HL-60 (cell line): Measurements from ENCODE around the gene CSNK1D.

Experiments used
- DNase-seq, 2 experiments: peaks; one replicate each; pipeline ENCODE4 v3.0.0-alpha.2; 2010 to 2020; ENCODE audit warnings: low read depth in 1 of 2, low spot score in 1 of 2
- H3K27ac ChIP-seq: fragments of 250-450 bp; sonication (Bioruptor Pico); replicated peaks from 2 replicates; pipeline ENCODE4 v1.5.1; 2020; ENCODE audit warnings: mild to moderate bottlenecking, moderate library complexity
- H3K27me3 ChIP-seq: fragments of 250-450 bp; sonication (Bioruptor Pico); 2 replicates; pipeline ENCODE4 v1.5.1; 2021; ENCODE audit warnings: mild to moderate bottlenecking, moderate library complexity; ENCODE audit not compliant: insufficient read depth, poor library complexity, severe bottlenecking
- H3K4me3 ChIP-seq: replicated peaks from 2 replicates; pipeline ENCODE4 v1.5.1; 2011; ENCODE audit warnings: mild to moderate bottlenecking, control low read depth, low read length; ENCODE audit not compliant: insufficient read depth
- CTCF ChIP-seq: IDR thresholded peaks from one replicate; pipeline ENCODE4 v1.5.1; 2011; ENCODE audit warnings: low read length, control low read depth, inconsistent platforms; ENCODE audit not compliant: insufficient read depth
- GABPA ChIP-seq: IDR thresholded peaks from 2 replicates; pipeline ENCODE4 v1.6.1; 2012; ENCODE audit warnings: low read depth
- POLR2AphosphoS5 ChIP-seq: IDR thresholded peaks from 2 replicates; pipeline ENCODE4 v1.6.1; 2012; ENCODE audit warnings: low read depth
- REST ChIP-seq: IDR thresholded peaks from 2 replicates; pipeline ENCODE4 v1.6.1; 2012; ENCODE audit warnings: low read depth; ENCODE audit not compliant: insufficient replicate concordance
- SPI1 ChIP-seq: IDR thresholded peaks from 2 replicates; pipeline ENCODE4 v1.6.1; 2012; ENCODE audit warnings: low read depth, mild to moderate bottlenecking, borderline replicate concordance

The CSNK1D gene

GRCh38 chr17:82294064-82294773, 20.7 kb upstream of the CSNK1D start:
- Histone ChIP-seq H3K4me3 (no peak overlapping the region), H3K27me3 (no peaks in the 10 kb centered on the region), H3K27ac (peak overlapping the region; percentile 24; the same call in 1 of the 2 replicates)
- TF ChIP-seq GABPA (no peak), REST (no peak), SPI1 (no peak), CTCF (no peak), POLR2AphosphoS5 (no peak)
- DNase-seq, result no peak

GRCh38 chr17:82292251-82293154, 19.0 kb upstream of the CSNK1D start:
- Histone ChIP-seq H3K4me3 (peak overlapping the region; percentile 55), H3K27me3 (no peaks in the 10 kb centered on the region), H3K27ac (peak overlapping the region; percentile 94)
- TF ChIP-seq GABPA (no peak), POLR2AphosphoS5 (peak; percentile 95), REST (no peak), SPI1 (no peak; the same call in 1 of the 2 replicates), CTCF (no peak)
- DNase-seq, result peak; percentile 98 to 99

GRCh38 chr17:82291582-82292250, 18.2 kb upstream of the CSNK1D start:
- TF ChIP-seq CTCF (no peak), POLR2AphosphoS5 (no peak), SPI1 (no peak), GABPA (no peak), REST (no peak)
- no peak for DNase-seq
- no peaks in the 10 kb centered on the region for H3K27me3 ChIP-seq
- peak overlapping the region; percentile 94 for H3K27ac ChIP-seq
- peak overlapping the region; percentile 55 for H3K4me3 ChIP-seq
